Measurements from ENCODE around the gene TM4SF18.
A peak's percentile ranks its signal among the peaks of the same experiment; 100 is the strongest.
"Not testable (repeated sequence)": the region's sequence is repeated elsewhere in the genome, so short reads cannot be mapped to it uniquely, and the experiment has no call there.

TM4SF18 gene

DNA sequence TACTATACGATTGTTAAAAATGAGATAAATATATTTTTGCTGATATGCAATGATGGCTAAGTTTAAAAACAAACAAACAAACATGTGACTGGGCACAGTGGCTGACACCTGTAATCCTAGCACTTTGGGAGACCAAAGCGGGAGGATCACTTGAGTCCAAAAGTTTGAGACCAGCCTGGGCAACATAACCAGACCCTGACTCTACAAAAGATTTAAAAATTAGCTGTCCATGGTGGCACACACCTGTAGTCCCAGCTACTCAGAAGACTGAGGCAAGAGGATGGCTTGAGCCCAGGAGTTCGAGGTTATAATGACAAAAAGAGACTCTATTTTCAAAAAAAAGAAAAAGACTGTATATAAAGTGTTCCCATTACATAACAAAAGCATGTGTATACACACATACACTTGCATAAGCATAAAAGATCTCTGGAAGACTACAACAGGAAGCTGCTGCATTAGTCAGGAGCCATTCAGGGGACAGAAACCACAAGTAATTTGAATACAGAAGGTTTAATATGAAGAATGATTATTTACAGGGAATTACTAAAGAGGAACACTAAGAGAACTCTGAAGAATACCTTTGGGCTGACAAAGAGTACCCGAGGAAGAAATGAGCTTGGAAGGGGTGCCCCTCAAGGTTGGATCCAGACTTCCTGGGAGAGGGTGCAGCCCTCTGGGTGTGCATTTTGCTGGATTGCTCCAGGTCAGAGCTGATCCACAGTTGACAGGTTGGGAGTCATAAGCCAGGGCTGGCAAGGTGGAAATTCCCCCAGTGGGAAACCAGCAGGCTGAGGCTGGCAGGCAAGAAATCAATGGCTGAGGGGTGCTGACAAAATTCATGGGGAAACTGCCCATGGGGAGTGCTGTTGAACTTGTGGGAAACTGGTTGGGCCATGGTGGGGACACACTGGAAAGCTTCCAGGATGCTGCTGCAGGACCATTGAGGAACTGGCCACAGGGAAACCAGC lies 9.3 kb upstream of the TM4SF18 start:
- Histone ChIP-seq H3K36me3 (ENCODE audit: control insufficient read depth, insufficient read depth, low read length) (no peaks in the 10 kb centered on the region), H3K9me3 (ENCODE audit: control insufficient read depth, insufficient read depth, low read length) (no peaks in the 10 kb centered on the region), H3K4me1 (ENCODE audit: control insufficient read depth, insufficient read depth, low read length) (no peaks in the 10 kb centered on the region), H3K27me3 (ENCODE audit: control insufficient read depth, insufficient read depth, low read length) (no peaks in the 10 kb centered on the region), H3K27ac (ENCODE audit: low read length) (no peak overlapping the region), H3K4me3 (ENCODE audit: low read length) (no peak overlapping the region)
- DNase-seq (ENCODE audit: low read depth, low spot score), result no peak
- 100% methylated on average over 1 of the region's 4 CpGs for WGBS (ENCODE audit: insufficient coverage, insufficient read length)

- Histone ChIP-seq H3K4me1 (ENCODE audit: control insufficient read depth, insufficient read depth, low read length) (no peaks in the 10 kb centered on the region), H3K9me3 (ENCODE audit: control insufficient read depth, insufficient read depth, low read length) (no peaks in the 10 kb centered on the region), H3K27ac (ENCODE audit: low read length) (no peak overlapping the region), H3K36me3 (ENCODE audit: control insufficient read depth, insufficient read depth, low read length) (no peaks in the 10 kb centered on the region), H3K4me3 (ENCODE audit: low read length) (no peak overlapping the region), H3K27me3 (ENCODE audit: control insufficient read depth, insufficient read depth, low read length) (no peaks in the 10 kb centered on the region)
- WGBS (ENCODE audit: insufficient coverage, insufficient read length), result no CpG with 5 or more reads among the region's 1 CpG
- no peak for DNase-seq (ENCODE audit: low read depth, low spot score)
Observed at GRCh38 chr3:149340310-149340933, 7.0 kb upstream of the TM4SF18 start.

- no peak overlapping the region for H3K4me3 ChIP-seq (ENCODE audit: low read length)
- H3K9me3 ChIP-seq (ENCODE audit: control insufficient read depth, insufficient read depth, low read length), result no peaks in the 10 kb centered on the region
- H3K4me1 ChIP-seq (ENCODE audit: control insufficient read depth, insufficient read depth, low read length), result no peaks in the 10 kb centered on the region
- WGBS (ENCODE audit: insufficient coverage, insufficient read length), result no CpG with 5 or more reads among the region's 5 CpGs
- no peaks in the 10 kb centered on the region for H3K36me3 ChIP-seq (ENCODE audit: control insufficient read depth, insufficient read depth, low read length)
- no peaks in the 10 kb centered on the region for H3K27me3 ChIP-seq (ENCODE audit: control insufficient read depth, insufficient read depth, low read length)
- H3K27ac ChIP-seq (ENCODE audit: low read length), result no peak overlapping the region
- DNase-seq (ENCODE audit: low read depth, low spot score), result peak; percentile 57
Observed at GRCh38 chr3:149339931-149340309, 6.5 kb upstream of the TM4SF18 start.

DNA sequence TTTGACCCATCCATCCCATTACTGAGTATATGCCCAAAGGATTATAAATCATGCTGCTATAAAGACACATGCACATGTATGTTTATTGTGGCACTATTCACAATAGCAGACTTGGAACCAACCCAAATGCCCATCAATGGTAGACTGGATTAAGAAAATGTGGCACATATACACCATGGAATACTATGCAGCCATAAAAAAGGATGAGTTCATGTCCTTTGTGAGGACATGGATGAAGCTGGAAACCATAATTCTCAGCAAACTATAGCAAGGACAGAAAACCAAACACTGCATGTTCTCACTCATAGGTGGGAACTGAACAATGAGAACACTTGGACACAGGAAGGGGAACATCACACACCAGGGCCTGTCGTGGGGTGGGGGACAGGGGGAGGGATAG lies 4.0 kb upstream of the TM4SF18 start:
- H3K4me1 ChIP-seq (ENCODE audit: control insufficient read depth, insufficient read depth, low read length); H3K9me3 ChIP-seq (ENCODE audit: control insufficient read depth, insufficient read depth, low read length); H3K27ac ChIP-seq (ENCODE audit: low read length); DNase-seq (ENCODE audit: low read depth, low spot score); H3K27me3 ChIP-seq (ENCODE audit: control insufficient read depth, insufficient read depth, low read length); H3K4me3 ChIP-seq (ENCODE audit: low read length); H3K36me3 ChIP-seq (ENCODE audit: control insufficient read depth, insufficient read depth, low read length): not testable (repeated sequence)
- no CpG with 5 or more reads among the region's 1 CpG for WGBS (ENCODE audit: insufficient coverage, insufficient read length)

- DNase-seq (ENCODE audit: low read depth, low spot score), result no peak
- no peaks in the 10 kb centered on the region for H3K36me3 ChIP-seq (ENCODE audit: control insufficient read depth, insufficient read depth, low read length)
- no peak overlapping the region for H3K4me3 ChIP-seq (ENCODE audit: low read length)
- H3K27me3 ChIP-seq (ENCODE audit: control insufficient read depth, insufficient read depth, low read length), result no peaks in the 10 kb centered on the region
- H3K4me1 ChIP-seq (ENCODE audit: control insufficient read depth, insufficient read depth, low read length), result no peaks in the 10 kb centered on the region
- H3K27ac ChIP-seq (ENCODE audit: low read length), result no peak overlapping the region
- H3K9me3 ChIP-seq (ENCODE audit: control insufficient read depth, insufficient read depth, low read length), result no peaks in the 10 kb centered on the region
Observed at GRCh38 chr3:149336925-149337324, 3.5 kb upstream of the TM4SF18 start.

DNA sequence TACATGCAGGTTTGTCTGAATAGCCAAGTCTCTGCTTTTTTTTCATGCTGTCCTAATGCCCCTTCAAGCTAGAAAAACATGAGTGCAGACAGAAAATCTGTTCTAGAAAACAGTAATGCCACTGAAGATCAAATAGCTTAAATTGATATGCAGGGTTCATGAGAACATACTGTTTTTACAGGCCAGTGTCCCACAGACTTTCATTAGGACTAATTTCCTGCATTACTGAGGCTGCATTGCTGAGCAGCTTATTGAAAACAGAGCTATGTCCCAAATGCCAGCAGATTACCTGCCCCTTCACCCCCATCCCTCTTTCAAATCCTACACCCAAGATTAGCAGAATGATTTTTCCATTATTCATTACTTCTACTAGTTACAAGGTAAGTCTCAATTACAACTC lies 665 bp downstream of the TM4SF18 start:
- Histone ChIP-seq H3K36me3 (ENCODE audit: control insufficient read depth, insufficient read depth, low read length) (no peaks in the 10 kb centered on the region), H3K27ac (ENCODE audit: low read length) (no peak overlapping the region), H3K27me3 (ENCODE audit: control insufficient read depth, insufficient read depth, low read length) (no peaks in the 10 kb centered on the region), H3K4me1 (ENCODE audit: control insufficient read depth, insufficient read depth, low read length) (no peaks in the 10 kb centered on the region), H3K4me3 (ENCODE audit: low read length) (no peak overlapping the region), H3K9me3 (ENCODE audit: control insufficient read depth, insufficient read depth, low read length) (no peaks in the 10 kb centered on the region)
- DNase-seq (ENCODE audit: low read depth, low spot score), result no peak

DNA sequence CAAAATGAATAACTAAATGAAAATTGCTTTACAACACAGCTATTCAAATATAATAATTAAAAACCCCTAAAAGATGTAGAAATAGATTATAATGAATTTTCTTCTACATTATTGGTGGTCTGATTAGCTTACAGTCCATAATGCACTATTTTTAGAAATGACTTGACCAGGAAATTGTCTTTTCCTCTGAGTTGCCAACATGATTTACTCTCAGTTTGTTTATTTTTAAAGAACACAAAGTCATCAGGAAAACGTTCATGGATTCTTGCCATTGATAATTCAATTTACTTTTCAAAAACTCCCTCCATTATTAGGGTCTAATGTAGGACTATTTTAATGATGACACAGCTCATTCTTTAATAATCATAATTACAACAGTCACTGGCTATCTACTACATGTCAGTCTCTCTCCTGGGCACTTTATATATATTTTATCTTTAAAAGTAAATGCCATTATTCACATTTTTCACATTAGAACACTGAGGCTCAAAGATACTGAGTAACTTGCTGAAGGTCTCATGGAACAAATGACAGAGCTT lies 1.1 kb downstream of the TM4SF18 start:
- Histone ChIP-seq H3K4me3 (ENCODE audit: low read length) (no peak overlapping the region), H3K4me1 (ENCODE audit: control insufficient read depth, insufficient read depth, low read length) (no peaks in the 10 kb centered on the region), H3K36me3 (ENCODE audit: control insufficient read depth, insufficient read depth, low read length) (no peaks in the 10 kb centered on the region), H3K9me3 (ENCODE audit: control insufficient read depth, insufficient read depth, low read length) (no peaks in the 10 kb centered on the region), H3K27ac (ENCODE audit: low read length) (no peak overlapping the region), H3K27me3 (ENCODE audit: control insufficient read depth, insufficient read depth, low read length) (no peaks in the 10 kb centered on the region)
- WGBS (ENCODE audit: insufficient coverage, insufficient read length), result no CpG with 5 or more reads among the region's 1 CpG
- DNase-seq (ENCODE audit: low read depth, low spot score), result no peak

DNA sequence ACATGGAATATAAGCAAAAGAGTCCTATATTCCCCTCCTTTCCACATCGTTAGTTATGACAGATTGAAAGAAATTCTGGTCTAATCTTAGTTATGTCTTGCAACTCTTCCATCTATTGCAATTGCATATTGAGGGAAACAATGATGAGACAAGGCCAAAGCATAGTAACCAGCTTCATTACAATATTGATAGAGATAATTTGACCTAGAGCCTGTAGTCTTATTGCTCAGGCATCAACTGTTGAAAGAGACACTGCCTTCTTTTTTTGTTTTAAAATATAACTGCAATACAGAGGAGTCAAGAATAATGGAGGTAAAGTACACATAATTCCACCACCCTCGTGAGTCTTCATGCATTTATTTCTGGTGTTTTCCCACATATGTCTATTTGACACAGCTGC lies 2.0 kb downstream of the TM4SF18 start:
- Histone ChIP-seq H3K9me3 (ENCODE audit: control insufficient read depth, insufficient read depth, low read length) (no peaks in the 10 kb centered on the region), H3K4me3 (ENCODE audit: low read length) (no peak overlapping the region), H3K27ac (ENCODE audit: low read length) (no peak overlapping the region), H3K36me3 (ENCODE audit: control insufficient read depth, insufficient read depth, low read length) (no peaks in the 10 kb centered on the region), H3K4me1 (ENCODE audit: control insufficient read depth, insufficient read depth, low read length) (no peaks in the 10 kb centered on the region), H3K27me3 (ENCODE audit: control insufficient read depth, insufficient read depth, low read length) (no peaks in the 10 kb centered on the region)
- no CpG with 5 or more reads among the region's 2 CpGs for WGBS (ENCODE audit: insufficient coverage, insufficient read length)
- DNase-seq (ENCODE audit: low read depth, low spot score), result no peak

- DNase-seq (ENCODE audit: low read depth, low spot score), result no peak
- Histone ChIP-seq H3K27ac (ENCODE audit: low read length) (no peak overlapping the region), H3K27me3 (ENCODE audit: control insufficient read depth, insufficient read depth, low read length) (no peaks in the 10 kb centered on the region), H3K4me3 (ENCODE audit: low read length) (no peak overlapping the region), H3K9me3 (ENCODE audit: control insufficient read depth, insufficient read depth, low read length) (no peaks in the 10 kb centered on the region), H3K36me3 (ENCODE audit: control insufficient read depth, insufficient read depth, low read length) (no peaks in the 10 kb centered on the region), H3K4me1 (ENCODE audit: control insufficient read depth, insufficient read depth, low read length) (no peaks in the 10 kb centered on the region)
- WGBS (ENCODE audit: insufficient coverage, insufficient read length), result no CpG with 5 or more reads among the region's 2 CpGs
Observed at GRCh38 chr3:149330609-149331331, 2.7 kb downstream of the TM4SF18 start.

- Histone ChIP-seq H3K4me1 (ENCODE audit: control insufficient read depth, insufficient read depth, low read length) (no peaks in the 10 kb centered on the region), H3K36me3 (ENCODE audit: control insufficient read depth, insufficient read depth, low read length) (no peaks in the 10 kb centered on the region), H3K27me3 (ENCODE audit: control insufficient read depth, insufficient read depth, low read length) (no peaks in the 10 kb centered on the region), H3K27ac (ENCODE audit: low read length) (no peak overlapping the region), H3K9me3 (ENCODE audit: control insufficient read depth, insufficient read depth, low read length) (no peaks in the 10 kb centered on the region), H3K4me3 (ENCODE audit: low read length) (no peak overlapping the region)
- no CpG with 5 or more reads among the region's 2 CpGs for WGBS (ENCODE audit: insufficient coverage, insufficient read length)
- DNase-seq (ENCODE audit: low read depth, low spot score), result no peak
Observed at GRCh38 chr3:149327156-149327555, 6.3 kb downstream of the TM4SF18 start.
